K562 (cell line): ENCODE measurements around the gene TP73. TPM values are rescaled to one million over a fixed set of nuclear protein-coding genes. Genes with fewer than 3 reads are reported as not detected.
"Not testable (repeated sequence)": the region's sequence is repeated elsewhere in the genome, so short reads cannot be mapped to it uniquely, and the experiment has no call there.

Experiments
- ATAC-seq: fragments of 200-7000 bp; cut with Tn5 transposase; 3 replicates; pipeline ENCODE4 v1.9.1; 2020; ENCODE audit warnings: moderate library complexity
- BruUV-seq: library from RNA; stranded (reverse); fragments of 400-500 nt; replicated peaks from 2 replicates; lab custom pipeline; 2021; lab: Mats Ljungman, UMichigan
- CTCF ChIA-PET: fragments of 300-600 bp; formaldehyde crosslinking; extraction: SDS; loops from one replicate; lab custom pipeline; 2021; ENCODE audit warnings: low intra/inter-chr PET ratio; lab: Yijun Ruan, JAX
- POLR2A ChIA-PET: fragments of 300-600, 350-650 bp; sonication (Branson Sonifier 250); formaldehyde crosslinking; extraction: SDS; loops from one replicate; lab custom pipeline; 2021; ENCODE audit warnings: antibody characterized with exemption, inconsistent platforms; lab: Yijun Ruan, JAX
- DNase-seq, 4 experiments: peaks; one replicate each; pipeline versions ENCODE4 v3.0.0 to v3.0.0-alpha.2; 2011 to 2018; ENCODE audit warnings: low spot score in 3 of 4, mixed read lengths in 3 of 4; ENCODE audit errors: extremely low read depth in 1 of 4
- FAIRE-seq: peaks from 2 replicates; lab custom pipeline; 2011; peaks lifted over from hg19 to GRCh38; lab: Jason Lieb, UNC
- H2AFZ ChIP-seq: 2 replicates; pipeline ENCODE4 v1.6.0; 2011; ENCODE audit warnings: low read depth, low read length, control low read depth, inconsistent platforms
- H3K27ac ChIP-seq: fragments of 200-600 bp; 3 replicates; pipeline ENCODE4 v1.8.0; 2011; ENCODE audit warnings: low read depth, mild to moderate bottlenecking, control low read depth, inconsistent platforms, low read length, moderate library complexity, mixed read lengths; ENCODE audit errors: extremely low read depth
- H3K27me3 ChIP-seq, 2 experiments: fragments of 300-600 bp in 1 of 2; 2 replicates in 1 of 2; 3 replicates in 1 of 2; pipeline versions ENCODE4 v1.6.0 to v1.8.0; 2011; ENCODE audit warnings: inconsistent platforms in 2 of 2, low read length in 2 of 2, mild to moderate bottlenecking in 1 of 2, mixed read lengths in 1 of 2, moderate library complexity in 1 of 2; ENCODE audit not compliant: control insufficient read depth in 2 of 2, insufficient read depth in 2 of 2
- H3K36me3 ChIP-seq: fragments of 300-600 bp; 3 replicates; pipeline ENCODE4 v1.8.0; 2011; ENCODE audit warnings: mild to moderate bottlenecking, low read length, inconsistent platforms; ENCODE audit not compliant: control insufficient read depth, insufficient read depth
- H3K4me1 ChIP-seq, 2 experiments: fragments of 200-600 bp in 1 of 2; replicated peaks in 1 of 2; 2 replicates in 1 of 2; 3 replicates in 1 of 2; pipeline versions ENCODE4 v1.5.1 to v1.8.0; 2011; ENCODE audit warnings: inconsistent platforms in 2 of 2, low read length in 2 of 2, mild to moderate bottlenecking in 1 of 2, mixed read lengths in 1 of 2, moderate library complexity in 1 of 2; ENCODE audit not compliant: control insufficient read depth in 2 of 2, insufficient read depth in 2 of 2
- H3K4me2 ChIP-seq: 2 replicates; pipeline ENCODE4 v1.6.1; 2011; ENCODE audit warnings: low read length, control low read depth, inconsistent platforms, mixed read lengths; ENCODE audit not compliant: insufficient read depth
- H3K4me3 ChIP-seq: fragments of 200-600 bp; sonication (generic), shearing (Covaris generic); 2 replicates; pipeline ENCODE4 v1.5.1; 2016; ENCODE audit warnings: control low read depth, inconsistent platforms
- H3K79me2 ChIP-seq: fragments of 200-600 bp; 3 replicates; pipeline ENCODE4 v1.8.0; 2011; ENCODE audit warnings: low read length, inconsistent platforms; ENCODE audit not compliant: control insufficient read depth, insufficient read depth
- H3K9ac ChIP-seq, 2 experiments: 2 replicates each; pipeline versions ENCODE4 v1.6.0 to v1.6.1; 2011; ENCODE audit warnings: low read depth in 2 of 2, low read length in 2 of 2, control low read depth in 1 of 2, inconsistent platforms in 1 of 2, mild to moderate bottlenecking in 1 of 2, mixed read lengths in 1 of 2; ENCODE audit not compliant: insufficient read depth in 1 of 2
- H3K9me1 ChIP-seq: one replicate; pipeline ENCODE4 v1.6.0; 2011; ENCODE audit warnings: inconsistent platforms, mild to moderate bottlenecking, low read length, moderate library complexity; ENCODE audit not compliant: control insufficient read depth, insufficient read depth
- H3K9me3 ChIP-seq: replicated peaks from 2 replicates; pipeline ENCODE4 v1.5.1; 2011; ENCODE audit warnings: low read depth, low read length, inconsistent platforms; ENCODE audit not compliant: control insufficient read depth, insufficient read depth
- H4K20me1 ChIP-seq: replicated peaks from 2 replicates; pipeline ENCODE4 v1.6.1; 2011; ENCODE audit warnings: low read length, inconsistent platforms, mixed read lengths; ENCODE audit not compliant: control insufficient read depth, insufficient read depth
- CC2D1A ChIP-seq: fragments of 450-650 bp; IDR thresholded peaks from 2 replicates; pipeline ENCODE4 v1.6.1; 2017; ENCODE audit warnings: mild to moderate bottlenecking
- JUND ChIP-seq, 2 experiments: IDR thresholded peaks; 2 replicates in 1 of 2; 3 replicates in 1 of 2; pipeline ENCODE4 v1.6.1; 2011; ENCODE audit warnings: borderline replicate concordance in 2 of 2, low read depth in 2 of 2, low read length in 2 of 2, improper control_type of control experiment in 1 of 2, missing biosample characterization in 1 of 2, missing genetic modification characterization in 1 of 2, missing genetic modification reagents in 1 of 2
- KLF16 ChIP-seq: IDR thresholded peaks from 2 replicates; pipeline ENCODE4 v1.6.1; 2016; ENCODE audit warnings: antibody characterized with exemption
- MYC ChIP-seq, 2 experiments: fragments of 250-450 bp in 1 of 2; sonication (Bioruptor Pico) in 1 of 2; IDR thresholded peaks; 2 replicates each; pipeline versions ENCODE4 v1.5.1 to v1.6.1; 2012 to 2021; ENCODE audit warnings: low read depth in 2 of 2, borderline replicate concordance in 1 of 2, improper control_type of control experiment in 1 of 2, low read length in 1 of 2, mild to moderate bottlenecking in 1 of 2, moderate library complexity in 1 of 2
- RB1 ChIP-seq: fragments of 450-650 bp; IDR thresholded peaks from 2 replicates; pipeline ENCODE4 v1.6.1; 2017; ENCODE audit warnings: low read depth, mild to moderate bottlenecking
- SMC3 ChIP-seq: conservative IDR thresholded peaks from 2 replicates; pipeline ENCODE4 v1.6.1; 2011; ENCODE audit warnings: low read depth, low read length, improper control_type of control experiment; ENCODE audit not compliant: insufficient read depth
- STAG1 ChIP-seq: sonication (generic); formaldehyde crosslinking; IDR thresholded peaks from 2 replicates; pipeline ENCODE4 v1.5.0; 2020; ENCODE audit warnings: missing genetic modification reagents, borderline replicate concordance
- XRCC5 ChIP-seq: fragments of 200-400 bp; formaldehyde crosslinking; IDR thresholded peaks from 2 replicates; pipeline ENCODE4 v1.6.1; 2017; ENCODE audit warnings: low read depth, mild to moderate bottlenecking, low read length
- ZBTB7A ChIP-seq: IDR thresholded peaks from 2 replicates; pipeline ENCODE4 v1.6.1; 2011; ENCODE audit warnings: low read depth, mild to moderate bottlenecking, low read length, moderate library complexity, borderline replicate concordance; ENCODE audit not compliant: control insufficient read depth
- ZNF263 ChIP-seq: sonication (generic); formaldehyde crosslinking; IDR thresholded peaks from 2 replicates; pipeline ENCODE4 v1.8.0; 2022; ENCODE audit warnings: mild to moderate bottlenecking, missing genetic modification reagents, borderline replicate concordance
- WGBS: fragments of 100-300 bp; shearing (Covaris generic); methylation state at CpG from one replicate; pipeline ENCODE4 v1.1.6; 2016; ENCODE audit warnings: low coverage, mixed read lengths; ENCODE audit not compliant: insufficient coverage; ENCODE audit errors: missing lambda C conversion rate; 5-methylcytosine and 5-hydroxymethylcytosine counted together
- in situ Hi-C: fragments of 300-500 bp; cut with MboI; formaldehyde crosslinking; loops from 4 replicates; pipeline ENCODE4 v1.15.0; 2018; ENCODE audit warnings: inconsistent platforms, mixed read lengths
- intact Hi-C: fragments of 100-400 bp; cut with micrococcal nuclease; formaldehyde crosslinking; loops from 2 replicates; pipeline ENCODE4 v1.14.2; 2022
- polyA plus RNA-seq, 8 experiments: library from polyadenylated mRNA; depleted of rRNA in 4 of 8; stranded (reverse) in 5 of 8; unstranded in 3 of 8; fragments of >200 nt; fragmentation: Nextera tagmentation in 2 of 8; fragmentation: Illumina TruSeq in 1 of 8; extraction: Ambion mirVana in 2 of 8; extraction: Trizol in 1 of 8; gene quantifications; 2 replicates each; pipeline versions ENCODE4 v1.2.1 to v1.2.3, GENCODE V29; 2011 to 2014; ENCODE audit warnings: inconsistent platforms in 1 of 8, missing spikeins in 1 of 8
- total RNA-seq, 7 experiments: library from RNA; depleted of rRNA in 6 of 7; stranded (reverse); fragments of >200 nt in 6 of 7; fragmentation: Illumina TruSeq in 2 of 7; extraction: Trizol in 2 of 7; gene quantifications; 2 replicates each; pipeline versions ENCODE4 v1.2.1 to v1.2.3, GENCODE V29; 2011 to 2021; ENCODE audit warnings: low replicate concordance in 1 of 7

Gene TP73
- total and polyA plus RNA-seq, 9 of the 15 experiments (the other 6 are each of a cell fraction or from before 2014, with no cell fraction given) = 0.07 to 1.6 (median 0.40) TPM; not detected in 2

DNA sequence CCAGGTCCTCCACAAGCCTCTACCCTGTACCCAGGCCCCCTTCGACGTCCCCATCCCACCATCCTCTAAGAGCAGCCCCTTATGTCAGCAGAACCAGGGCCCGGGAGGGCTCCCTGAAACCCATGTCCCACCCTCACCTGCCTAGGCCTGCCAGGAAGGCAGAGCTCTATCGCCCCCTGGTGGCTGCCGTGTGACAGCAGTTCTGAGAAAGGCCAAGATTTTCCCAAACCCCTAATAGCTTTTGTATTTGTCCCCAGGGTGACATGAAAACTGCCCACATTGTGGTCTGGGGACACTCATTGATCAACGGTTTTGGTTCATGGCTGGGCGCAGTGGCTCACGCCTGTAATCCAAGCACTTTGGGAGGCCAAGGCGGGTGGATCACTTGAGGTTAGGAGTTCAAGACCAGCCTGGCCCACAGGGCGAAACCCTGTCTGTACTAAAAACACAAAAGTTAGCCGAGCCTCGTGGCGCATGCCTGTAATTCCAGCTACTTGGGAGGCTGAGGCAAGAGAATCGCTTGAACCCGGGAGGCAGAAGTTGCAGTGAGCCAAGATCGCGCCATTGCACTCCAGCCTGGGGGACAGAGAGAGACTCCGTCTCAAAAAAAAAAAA, 72.2 kb downstream of the TP73 start:
- Histone ChIP-seq H4K20me1 (peaks cover 21% of the 10 kb centered on the region), H3K4me1 (peaks cover 0 to 42% of the 10 kb centered on the region in 2 experiments; a peak in 2 of 5 replicates), H3K27me3 (peaks cover 16 to 53% of the 10 kb centered on the region in 2 experiments; a peak in 4 of 5 replicates)
- WGBS = 10% methylated on average over 18 of the region's 18 CpGs
- intact Hi-C loops = loop anchor here (1.0 to 5.0 kb wide), 4 partner anchors 29 to 233 kb away; partner anchors contain the start of gene TPRG1L
- BruUV-seq; H3K79me2 ChIP-seq; H3K4me3 ChIP-seq; in situ Hi-C loops; H2AFZ ChIP-seq; H3K36me3 ChIP-seq; H3K4me2 ChIP-seq; H3K9me1 ChIP-seq; H3K27ac ChIP-seq; H3K9ac ChIP-seq; H3K9me3 ChIP-seq; TF ChIP-seq MYC (IDR thresholded peaks at IDR 0.05; ENCODE audit: low read depth, low read length); JUND (tag; IDR thresholded peaks at IDR 0.05; ENCODE audit: borderline replicate concordance, low read depth, low read length): not testable (repeated sequence)
- FAIRE-seq = peak; percentile 97
- peak; percentile 75 to 87 (median 78) for DNase-seq
- POLR2A ChIA-PET = interaction anchor here (0.6 to 1.3 kb wide), 3 partner anchors 10 to 549 kb away, joined by 3 to 4 read pairs (median 3); no protein-coding TSS in a partner anchor
- ATAC-seq = peak; percentile 78
- CTCF ChIA-PET = interaction anchor here (0.6 to 1.8 kb wide), 8 partner anchors 65 to 233 kb away, joined by 3 to 9 read pairs (median 4); no protein-coding TSS in a partner anchor
- TF ChIP-seq KLF16 (peak; percentile 71), STAG1 (peak; percentile 54; the same call in 1 of the 2 replicates), ZBTB7A (peak; percentile 51; the same call in 1 of the 2 replicates), SMC3 (peak; percentile 87), RB1 (peak; percentile 30; the same call in 1 of the 2 replicates), MYC (CRISPR knock-in tag; IDR thresholded peaks at IDR 0.05; ENCODE audit: borderline replicate concordance, low read depth) (0 out of 2 replicates have a peak, but pooled peaks have one; percentile 17), ZNF263 (CRISPR knock-in tag) (peak; percentile 46; the same call in 1 of the 2 replicates), JUND (IDR thresholded peaks at IDR 0.05; ENCODE audit: borderline replicate concordance, low read depth, low read length) (0 out of 2 replicates have a peak, but pooled peaks have one; percentile 13), XRCC5 (peak; percentile 62; the same call in 1 of the 2 replicates), CC2D1A (peak; percentile 38; the same call in 1 of the 2 replicates)
